Suprapubic skin (tissue), 4 donors: Measurements from ENCODE around the gene SGCD. TPM values are rescaled to one million over a fixed set of nuclear protein-coding genes. Genes with fewer than 3 reads are reported as not detected.

Source experiments
- DNase-seq, 2 donors: peaks; one replicate each; pipeline ENCODE4 v3.0.0-alpha.2; 2019; ENCODE audit warnings: low spot score in 2 of 2
- H3K27ac ChIP-seq: fragments of 200-600 bp; sonication (generic); one replicate; pipeline ENCODE4 v1.5.1; 2019
- H3K27me3 ChIP-seq: fragments of 200-600 bp; sonication (generic); one replicate; pipeline ENCODE4 v1.5.1; 2019
- H3K36me3 ChIP-seq: fragments of 200-600 bp; sonication (generic); one replicate; pipeline ENCODE4 v1.5.1; 2019
- H3K4me1 ChIP-seq: fragments of 200-600 bp; sonication (generic); one replicate; pipeline ENCODE4 v1.5.1; 2019
- H3K4me3 ChIP-seq: fragments of 200-600 bp; sonication (generic); one replicate; pipeline ENCODE4 v1.5.1; 2019; ENCODE audit warnings: mild to moderate bottlenecking
- H3K9me3 ChIP-seq: fragments of 200-600 bp; sonication (generic); one replicate; pipeline ENCODE4 v1.5.1; 2019
- CTCF ChIP-seq, 2 donors: fragments of 200-600 bp in 1 of 2; fragments of 450-650 bp in 1 of 2; sonication (generic) in 1 of 2; IDR thresholded peaks; one replicate each; pipeline ENCODE4 v1.5.1; 2016 to 2019; ENCODE audit warnings: antibody characterized with exemption in 2 of 2, mild to moderate bottlenecking in 1 of 2, moderate library complexity in 1 of 2
- EP300 ChIP-seq: sonication (generic); formaldehyde crosslinking; IDR thresholded peaks from one replicate; pipeline ENCODE4 v1.6.1; 2017; ENCODE audit warnings: antibody characterized with exemption
- POLR2A ChIP-seq, 2 donors: fragments of 450-650 bp; IDR thresholded peaks; one replicate each; pipeline ENCODE4 v1.6.1; 2017; ENCODE audit warnings: antibody characterized with exemption in 2 of 2, mild to moderate bottlenecking in 2 of 2, moderate library complexity in 2 of 2
- POLR2AphosphoS5 ChIP-seq, 3 donors: sonication (generic); formaldehyde crosslinking; IDR thresholded peaks; one replicate each; pipeline ENCODE4 v1.6.1; 2017; ENCODE audit warnings: antibody characterized with exemption in 3 of 3
- WGBS: methylation state at CpG from one replicate; pipeline ENCODE4 v1.1.5; 2018; 5-methylcytosine and 5-hydroxymethylcytosine counted together
- total RNA-seq, 4 donors: library from RNA; depleted of rRNA; stranded (reverse); fragments of >200 nt; gene quantifications; one replicate each; pipeline ENCODE4 v1.1.0, GENCODE V29; 2016

The SGCD gene
- total RNA-seq, 4 donors from 2014 or later, result 1.2 to 5.7 (median 3.9) TPM

GRCh38 chr5:156759156-156759555 lies 432.2 kb downstream of the SGCD start:
- H3K4me3 ChIP-seq, result no peak overlapping the region
- no peaks in the 10 kb centered on the region for H3K4me1 ChIP-seq
- H3K36me3 ChIP-seq, result no peaks in the 10 kb centered on the region
- H3K27me3 ChIP-seq, result no peaks in the 10 kb centered on the region
- no peak for DNase-seq
- 91% methylated on average over 11 of the region's 11 CpGs for WGBS
- TF ChIP-seq EP300, result no peak
- no peak for TF ChIP-seq POLR2A (IDR thresholded peaks at IDR 0.05)
- TF ChIP-seq POLR2AphosphoS5 (IDR thresholded peaks at IDR 0.05), result no peak
- TF ChIP-seq CTCF (IDR thresholded peaks at IDR 0.05), result no peak
- peaks cover 4% of the 10 kb centered on the region for H3K9me3 ChIP-seq
- H3K27ac ChIP-seq, result no peak overlapping the region

- no peak for DNase-seq
- H3K4me3 ChIP-seq, result no peak overlapping the region
- no peak for TF ChIP-seq POLR2A (IDR thresholded peaks at IDR 0.05)
- no peak for TF ChIP-seq CTCF (IDR thresholded peaks at IDR 0.05)
- TF ChIP-seq POLR2AphosphoS5 (IDR thresholded peaks at IDR 0.05), result no peak
- TF ChIP-seq EP300, result no peak
Measured at GRCh38 chr5:156762771-156763170, 435.8 kb downstream of the SGCD start.

GRCh38 chr5:156764176-156764971 lies 437.4 kb downstream of the SGCD start:
- H3K4me1 ChIP-seq, result no peaks in the 10 kb centered on the region
- H3K36me3 ChIP-seq, result no peaks in the 10 kb centered on the region
- no peak overlapping the region for H3K27ac ChIP-seq
- no peak overlapping the region for H3K4me3 ChIP-seq
- no peaks in the 10 kb centered on the region for H3K27me3 ChIP-seq
- TF ChIP-seq POLR2AphosphoS5 (IDR thresholded peaks at IDR 0.05), result no peak
- TF ChIP-seq CTCF (IDR thresholded peaks at IDR 0.05), result no peak
- no peak for TF ChIP-seq EP300
- no peak for TF ChIP-seq POLR2A (IDR thresholded peaks at IDR 0.05)
- 77% methylated on average over 6 of the region's 6 CpGs for WGBS
- H3K9me3 ChIP-seq, result peaks cover 4% of the 10 kb centered on the region
- DNase-seq, result no peak

More at GRCh38 chr5:156762771-156763170, 435.8 kb downstream of the SGCD start:
- Histone ChIP-seq H3K9me3 (peaks cover 4% of the 10 kb centered on the region), H3K27me3 (no peaks in the 10 kb centered on the region), H3K36me3 (no peaks in the 10 kb centered on the region), H3K27ac (no peak overlapping the region), H3K4me1 (no peaks in the 10 kb centered on the region)

GRCh38 chr5:156774273-156774672 lies 447.3 kb downstream of the SGCD start:
- WGBS, result 74% methylated on average over 2 of the region's 2 CpGs

More at GRCh38 chr5:156774273-156774672, 447.3 kb downstream of the SGCD start:
- Histone ChIP-seq H3K9me3 (no peaks in the 10 kb centered on the region), H3K4me1 (no peaks in the 10 kb centered on the region), H3K27ac (no peak overlapping the region), H3K4me3 (no peak overlapping the region), H3K27me3 (no peaks in the 10 kb centered on the region), H3K36me3 (no peaks in the 10 kb centered on the region)
- no peak for DNase-seq
- TF ChIP-seq EP300 (no peak), POLR2A (IDR thresholded peaks at IDR 0.05) (no peak), POLR2AphosphoS5 (IDR thresholded peaks at IDR 0.05) (no peak), CTCF (IDR thresholded peaks at IDR 0.05) (no peak)
